ENCODE measurements around the gene TLX3.

TLX3 gene

GRCh38 chr5:171306781-171307591 is 2.1 kb upstream of the TLX3 start:
- H3K4me1 ChIP-seq: peaks cover 18% of the 10 kb centered on the region
- no peak for TF ChIP-seq CTCF (IDR thresholded peaks at IDR 0.05; ENCODE audit: low read depth, low read length)
- peak overlapping the region; percentile 35; the same call in 1 of the 2 replicates for H3K4me3 ChIP-seq (ENCODE audit: low read depth, low read length)
- no peaks in the 10 kb centered on the region for H3K27me3 ChIP-seq
- no peaks in the 10 kb centered on the region; the same call in 1 of the 2 replicates for H3K36me3 ChIP-seq
- no peak for DNase-seq
- no peaks in the 10 kb centered on the region for H3K9me3 ChIP-seq

- H3K36me3 ChIP-seq: no peaks in the 10 kb centered on the region; the same call in 1 of the 2 replicates
- H3K9me3 ChIP-seq: no peaks in the 10 kb centered on the region
- no peaks in the 10 kb centered on the region for H3K27me3 ChIP-seq
- DNase-seq: no peak
- no peak for TF ChIP-seq CTCF (IDR thresholded peaks at IDR 0.05; ENCODE audit: low read depth, low read length)
- peaks cover 18% of the 10 kb centered on the region for H3K4me1 ChIP-seq
- H3K4me3 ChIP-seq (ENCODE audit: low read depth, low read length): no peak overlapping the region
These were observed 1.1 kb upstream of the TLX3 start for GRCh38 chr5:171307789-171308452.

GRCh38 chr5:171309276-171310211 is 496 bp downstream of the TLX3 start:
- Histone ChIP-seq H3K4me1 (peaks cover 18% of the 10 kb centered on the region), H3K36me3 (no peaks in the 10 kb centered on the region), H3K9me3 (no peaks in the 10 kb centered on the region), H3K4me3 (ENCODE audit: low read depth, low read length) (no peak overlapping the region), H3K27me3 (no peaks in the 10 kb centered on the region)
- DNase-seq: no peak
- no peak for TF ChIP-seq CTCF (IDR thresholded peaks at IDR 0.05; ENCODE audit: low read depth, low read length)

- Histone ChIP-seq H3K4me1 (peaks cover 18% of the 10 kb centered on the region), H3K4me3 (ENCODE audit: low read depth, low read length) (no peak overlapping the region), H3K36me3 (no peaks in the 10 kb centered on the region), H3K9me3 (no peaks in the 10 kb centered on the region), H3K27me3 (no peaks in the 10 kb centered on the region)
- no peak for TF ChIP-seq CTCF (IDR thresholded peaks at IDR 0.05; ENCODE audit: low read depth, low read length)
- DNase-seq: no peak
These were observed 1.3 kb downstream of the TLX3 start for GRCh38 chr5:171310212-171310818.

- no peak for TF ChIP-seq CTCF (IDR thresholded peaks at IDR 0.05; ENCODE audit: low read depth, low read length)
- DNase-seq: no peak
- Histone ChIP-seq H3K9me3 (no peaks in the 10 kb centered on the region), H3K36me3 (no peaks in the 10 kb centered on the region), H3K4me3 (ENCODE audit: low read depth, low read length) (no peak overlapping the region), H3K27me3 (no peaks in the 10 kb centered on the region), H3K4me1 (peaks cover 14% of the 10 kb centered on the region)
These were observed 1.8 kb downstream of the TLX3 start for GRCh38 chr5:171310819-171311321.

Measured in BE2C (cell line).